GM19395 (cell line): ENCODE results near the gene TRIO.
"Not testable (repeated sequence)": the region's sequence is repeated elsewhere in the genome, so short reads cannot be mapped to it uniquely, and the experiment has no call there.

Source experiments
- ATAC-seq: cut with Tn5 transposase; IDR thresholded peaks from one replicate; pipeline ENCODE4 v1.9.1; 2021; ENCODE audit warnings: mild to moderate bottlenecking, moderate library complexity; ENCODE audit not compliant: unreplicated experiment

Gene TRIO

GRCh38 chr5:14420101-14420811, 277.1 kb downstream of the TRIO start:
- ATAC-seq = no peak

- no peak for ATAC-seq
These were observed 278.7 kb downstream of the TRIO start for GRCh38 chr5:14421851-14422250.

GRCh38 chr5:14424011-14424685, 281.0 kb downstream of the TRIO start:
- no peak for ATAC-seq

- ATAC-seq = no peak
These were observed 282.4 kb downstream of the TRIO start for GRCh38 chr5:14425559-14425958.

GRCh38 chr5:14426521-14426920, 283.4 kb downstream of the TRIO start:
- ATAC-seq = no peak

DNA sequence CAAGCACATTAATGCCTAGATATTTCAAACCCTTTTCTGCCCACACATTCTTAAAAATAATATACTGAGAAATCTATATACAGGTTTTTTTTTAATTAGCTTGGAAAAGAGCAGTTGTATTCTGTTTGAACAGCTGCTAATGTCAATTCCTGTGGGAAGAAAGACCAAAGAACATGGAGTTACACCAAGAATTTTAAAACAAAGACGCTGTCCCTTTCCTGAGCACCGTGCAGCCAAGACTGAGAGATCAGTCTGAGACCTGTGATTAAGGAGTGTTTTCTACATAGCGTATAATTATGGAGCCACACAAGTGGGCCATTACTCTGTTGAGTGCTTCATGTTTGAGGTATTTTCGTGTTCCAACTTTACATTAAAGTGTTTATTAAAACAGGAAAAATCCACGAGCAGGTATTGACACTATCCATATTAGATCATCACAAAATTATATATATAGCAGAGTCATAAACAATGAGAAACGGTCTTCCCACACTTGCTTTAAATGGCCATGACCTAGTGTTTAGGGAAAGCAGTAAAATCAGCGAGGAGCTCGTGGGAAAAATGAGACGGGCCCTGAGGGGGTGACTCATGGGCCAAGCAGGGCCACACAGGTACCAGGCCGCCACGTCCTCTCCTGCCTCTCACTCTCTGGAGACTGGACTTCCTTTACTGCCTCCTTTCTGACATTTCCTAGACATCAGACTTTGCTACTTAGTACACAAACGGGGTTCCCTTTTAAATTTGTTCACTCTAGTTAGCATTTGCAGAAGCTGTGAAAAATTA, 285.4 kb downstream of the TRIO start:
- no peak for ATAC-seq

GRCh38 chr5:14429101-14430050, 286.2 kb downstream of the TRIO start:
- ATAC-seq = no peak

DNA sequence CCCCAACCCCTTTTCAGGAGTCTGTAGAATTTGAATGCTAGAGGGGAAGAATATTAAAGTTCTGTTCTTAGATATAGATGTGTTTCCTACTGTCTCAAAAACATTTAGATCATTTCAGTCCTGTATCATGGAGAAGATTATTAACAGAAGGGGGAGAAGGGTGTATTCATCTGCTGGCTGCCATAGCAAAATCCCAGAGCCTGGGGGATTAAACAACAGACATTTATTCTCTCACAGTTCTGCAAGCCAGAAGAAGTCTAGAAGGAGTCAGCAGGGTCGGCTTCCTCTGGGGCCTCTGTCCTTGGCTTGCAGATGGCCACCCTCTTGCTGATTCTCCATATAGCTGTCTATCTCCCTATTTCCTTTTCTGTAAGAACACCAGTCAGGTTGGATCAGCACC, 288.4 kb downstream of the TRIO start:
- ATAC-seq = no peak

- no peak for ATAC-seq
These were observed 289.9 kb downstream of the TRIO start for GRCh38 chr5:14432931-14433589.

- ATAC-seq = no peak
These were observed 292.3 kb downstream of the TRIO start for GRCh38 chr5:14435481-14435880.

- ATAC-seq = not testable (repeated sequence)
These were observed 293.0 kb downstream of the TRIO start for GRCh38 chr5:14436122-14436521.

DNA sequence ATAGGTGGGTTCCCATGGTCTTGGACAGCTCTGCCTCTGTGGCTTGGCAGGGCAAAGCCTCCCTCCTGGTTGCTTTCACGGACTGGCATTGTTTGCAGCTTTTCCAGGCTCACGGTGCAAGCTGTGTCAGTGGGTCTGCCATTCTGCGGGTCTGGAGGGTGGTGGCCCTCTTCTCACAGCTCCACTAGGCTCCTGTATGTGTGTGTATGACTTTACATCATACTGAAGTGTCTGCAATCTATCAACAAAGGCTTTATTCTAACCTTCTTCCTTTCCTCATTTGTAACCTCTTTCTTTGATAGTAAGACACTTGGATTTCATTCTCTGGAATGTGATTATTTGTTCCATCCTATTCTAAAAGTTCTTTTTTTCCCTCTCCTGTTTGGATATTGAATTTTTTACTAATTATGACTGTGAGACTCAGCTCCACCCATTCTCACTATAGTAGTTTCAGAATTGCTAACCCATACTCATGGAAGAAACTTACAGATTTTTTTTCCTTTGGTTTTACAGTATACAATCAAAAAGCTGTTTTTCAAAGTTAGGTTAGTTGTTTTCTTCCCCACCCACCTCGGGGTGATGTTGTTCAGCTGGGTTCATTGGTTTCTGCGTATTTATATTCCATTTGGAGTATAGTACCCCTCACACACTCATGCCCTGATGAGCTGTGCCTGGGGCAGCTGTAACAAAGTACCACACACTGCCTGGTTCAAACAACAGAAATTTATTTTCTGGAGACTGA, 293.8 kb downstream of the TRIO start:
- peak; percentile 63 for ATAC-seq

GRCh38 chr5:14438195-14438606, 295.1 kb downstream of the TRIO start:
- ATAC-seq = no peak

- no peak for ATAC-seq
These were observed 296.1 kb downstream of the TRIO start for GRCh38 chr5:14439087-14439871.

DNA sequence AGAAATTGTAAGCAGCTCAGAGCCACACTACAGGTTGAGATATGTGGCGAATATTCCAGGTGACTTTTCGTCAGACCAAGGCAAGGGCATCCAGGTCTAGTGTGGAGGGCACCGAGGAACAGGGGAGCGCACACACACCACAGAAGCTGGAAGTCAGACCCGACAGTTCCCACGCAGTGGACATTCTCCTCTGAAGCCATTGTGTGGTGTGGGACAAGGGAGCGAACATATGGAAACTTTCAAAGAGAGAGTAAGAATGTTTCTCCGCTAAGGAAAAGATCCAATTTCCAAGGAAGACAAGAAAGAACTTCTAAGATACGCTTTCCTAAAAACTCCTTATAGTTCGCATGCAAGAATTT, 297.1 kb downstream of the TRIO start:
- ATAC-seq = no peak

- ATAC-seq = no peak
These were observed 297.7 kb downstream of the TRIO start for GRCh38 chr5:14440582-14441431.

GRCh38 chr5:14441641-14442040, 298.5 kb downstream of the TRIO start:
- no peak for ATAC-seq

- no peak for ATAC-seq
These were observed 299.4 kb downstream of the TRIO start for GRCh38 chr5:14442536-14442935.
